ENCODE measurements around the gene OGFOD1.

DNA sequence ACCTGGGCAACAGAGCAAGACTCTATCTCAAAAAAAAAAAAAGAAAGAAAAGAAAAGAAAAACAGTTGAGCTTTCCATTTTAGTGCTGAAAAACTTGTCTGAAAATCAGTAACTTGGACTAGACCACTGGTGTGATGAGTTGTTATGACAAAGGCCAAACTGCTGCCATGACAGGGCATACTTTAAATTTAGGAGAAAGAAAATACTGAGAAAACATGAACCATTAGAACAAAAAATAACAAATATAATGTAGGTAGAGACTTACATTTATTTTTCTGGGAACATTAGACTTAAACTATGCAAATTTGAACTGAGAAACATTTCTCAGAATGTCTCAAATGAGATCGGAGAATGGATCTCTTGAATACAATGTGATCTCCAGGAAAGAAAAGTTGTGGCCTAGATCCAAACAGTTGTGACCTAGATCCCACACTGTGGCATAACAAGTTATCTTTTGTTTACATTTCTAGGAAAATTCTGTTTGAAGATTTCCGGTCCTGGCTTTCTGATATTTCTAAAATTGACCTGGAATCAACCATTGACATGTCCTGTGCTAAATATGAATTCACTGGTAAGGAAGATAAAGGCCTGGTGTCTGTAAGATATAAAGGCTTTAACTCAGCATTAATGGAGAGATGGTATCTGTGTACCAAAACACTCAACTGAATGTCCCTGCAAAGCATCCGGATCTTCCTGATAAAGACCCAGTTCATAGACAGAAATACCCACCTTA is 10.9 kb downstream of the OGFOD1 start:
- TF ChIP-seq POLR2A (IDR thresholded peaks at IDR 0.05; ENCODE audit: extremely low read depth, insufficient read length): no peak
- TF ChIP-seq, protein P1, sequence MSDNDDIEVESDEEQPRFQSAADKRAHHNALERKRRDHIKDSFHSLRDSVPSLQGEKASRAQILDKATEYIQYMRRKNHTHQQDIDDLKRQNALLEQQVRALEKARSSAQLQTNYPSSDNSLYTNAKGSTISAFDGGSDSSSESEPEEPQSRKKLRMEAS (IDR thresholded peaks at IDR 0.05; ENCODE audit: low read depth, low read length): no peak

Data from NB4 (cell line).